HPDE6-E6E7 (cell line): Measurements from ENCODE around the gene SCYL1.
"Not testable (repeated sequence)": the region's sequence is repeated elsewhere in the genome, so short reads cannot be mapped to it uniquely, and the experiment has no call there.

ENCODE experiments used
- DNase-seq: peaks from one replicate; pipeline ENCODE4 v3.0.0; 2011; ENCODE audit warnings: missing footprints; ENCODE audit errors: extremely low spot score

Gene SCYL1

GRCh38 chr11:65553301-65554001 is 28.6 kb downstream of the SCYL1 start:
- DNase-seq = no peak

DNA sequence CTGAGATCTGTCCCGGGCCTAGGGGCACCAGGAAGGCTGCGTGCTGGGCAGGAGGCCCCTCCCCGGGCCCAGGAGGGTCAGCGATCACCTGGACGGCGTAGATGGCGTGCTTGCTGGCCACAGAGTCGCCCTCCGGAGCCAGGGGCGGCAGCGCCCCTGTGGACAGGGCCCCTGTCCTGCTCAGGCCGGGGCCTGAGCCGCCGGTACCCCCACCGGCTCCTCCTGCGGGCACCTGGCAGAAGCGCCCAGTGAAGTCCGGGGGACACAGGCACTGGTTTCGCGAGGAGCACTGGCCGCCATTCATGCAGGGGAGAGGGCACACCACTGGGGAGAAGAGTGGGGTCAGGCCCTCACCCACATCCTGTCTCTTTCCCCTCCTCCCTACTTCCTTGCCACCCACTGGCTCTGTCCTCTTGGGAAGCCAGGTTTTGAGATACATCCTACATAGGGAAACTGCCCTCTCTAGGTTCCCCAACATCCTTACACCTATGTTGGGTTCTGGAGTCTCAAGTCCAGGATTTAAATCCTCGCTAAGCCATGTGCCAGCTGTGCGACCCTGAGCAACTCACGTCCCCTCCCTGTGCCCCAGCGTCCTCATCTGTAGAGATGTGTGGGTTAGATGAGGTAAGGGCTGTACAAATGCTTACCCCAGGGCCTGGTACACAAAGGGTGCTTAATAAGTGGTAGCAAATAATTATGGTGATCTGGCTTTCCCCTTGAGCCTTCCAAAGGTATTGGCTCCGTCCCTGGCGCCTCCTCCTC is 29.4 kb downstream of the SCYL1 start:
- DNase-seq = no peak

DNA sequence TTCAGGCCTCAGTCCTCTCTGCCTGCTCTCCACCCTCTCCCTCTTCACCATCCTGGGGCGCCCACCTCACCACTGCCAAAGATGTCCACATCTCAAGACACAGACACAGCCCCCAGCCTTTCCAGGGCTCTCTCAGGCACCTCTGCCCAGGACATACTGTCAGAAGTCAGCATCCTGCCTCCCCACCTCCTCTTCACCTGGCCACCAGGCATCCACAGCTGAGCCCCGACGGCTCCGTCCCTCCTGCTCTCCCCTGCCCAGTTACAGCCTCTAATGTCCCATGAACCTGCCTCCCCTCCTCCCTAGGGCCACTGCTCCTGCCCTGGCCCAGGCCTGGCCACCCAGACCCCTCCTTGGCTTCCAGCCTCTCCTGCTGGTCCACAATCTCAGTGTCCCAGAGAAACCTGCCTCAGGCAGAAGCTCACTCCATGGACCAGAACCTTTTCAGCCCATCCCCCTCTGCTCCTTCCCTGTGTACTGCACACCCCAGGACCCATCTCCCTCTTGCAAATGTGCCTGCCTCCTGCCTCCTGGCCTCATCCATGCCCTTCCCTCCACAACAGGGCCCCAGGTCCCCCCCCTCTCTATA is 30.1 kb downstream of the SCYL1 start:
- DNase-seq = no peak

DNA sequence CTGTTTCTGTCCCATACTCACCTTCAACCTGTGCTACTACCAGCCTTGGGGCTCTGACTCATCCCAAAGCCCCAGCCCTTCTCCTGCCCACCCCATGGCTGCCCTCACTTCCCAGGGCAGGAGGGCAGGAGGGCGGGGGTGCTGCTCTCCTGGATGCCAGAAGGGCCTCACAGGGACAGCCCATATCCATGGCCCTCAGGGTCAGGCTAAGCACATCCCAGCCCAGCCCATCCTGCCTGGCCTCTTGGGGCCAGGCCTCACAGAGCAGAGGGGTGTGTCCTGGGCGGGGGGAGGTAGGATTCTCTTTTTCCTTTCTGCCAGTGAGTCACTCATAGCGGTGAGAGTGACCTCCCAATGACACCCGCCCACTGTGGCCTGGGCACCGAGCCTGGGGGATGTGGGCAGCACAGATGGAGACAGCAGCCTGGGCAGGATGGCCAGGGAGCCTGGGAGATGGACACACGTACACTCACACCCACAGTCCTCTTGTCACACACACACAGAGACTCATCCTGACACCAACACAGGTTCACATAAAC is 30.9 kb downstream of the SCYL1 start:
- DNase-seq = no peak

DNA sequence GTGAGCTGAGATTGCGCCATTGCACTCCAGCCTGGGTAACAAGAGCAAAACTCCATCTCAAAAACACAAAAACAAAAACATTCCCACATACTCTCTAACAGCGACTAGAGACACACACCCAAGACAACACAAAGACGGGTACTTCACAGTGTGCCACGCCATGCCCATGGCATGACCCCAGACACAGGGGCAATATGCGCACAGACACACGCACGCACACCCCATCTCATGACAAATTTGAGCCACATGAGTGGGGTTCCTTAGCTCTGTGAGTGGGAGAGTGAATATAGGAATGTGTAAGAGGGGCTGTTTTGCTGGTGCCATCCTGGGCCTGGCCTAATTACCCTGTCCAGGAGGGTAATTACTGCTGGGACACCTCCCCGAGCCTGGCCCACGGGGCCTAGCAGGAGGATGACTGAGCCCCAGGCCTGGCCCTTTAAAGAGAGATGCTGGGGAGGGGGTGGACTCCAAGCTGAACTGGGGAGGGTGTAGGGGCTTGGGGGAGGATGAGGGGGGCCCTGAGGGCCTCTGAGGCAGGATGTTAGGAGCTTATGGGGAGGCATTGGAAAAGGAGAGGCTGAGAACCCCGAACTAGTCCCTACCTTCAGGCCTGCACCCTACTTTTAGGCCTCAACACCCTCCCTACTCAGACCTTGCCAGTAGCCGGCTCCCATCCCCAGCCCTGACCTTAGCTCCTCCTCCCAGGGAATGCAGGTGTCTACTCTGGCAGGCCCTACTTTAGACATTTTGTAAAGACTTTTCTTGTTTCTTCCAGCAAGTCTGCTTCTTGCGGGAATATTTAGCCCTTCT is 31.8 kb downstream of the SCYL1 start:
- DNase-seq = no peak

DNA sequence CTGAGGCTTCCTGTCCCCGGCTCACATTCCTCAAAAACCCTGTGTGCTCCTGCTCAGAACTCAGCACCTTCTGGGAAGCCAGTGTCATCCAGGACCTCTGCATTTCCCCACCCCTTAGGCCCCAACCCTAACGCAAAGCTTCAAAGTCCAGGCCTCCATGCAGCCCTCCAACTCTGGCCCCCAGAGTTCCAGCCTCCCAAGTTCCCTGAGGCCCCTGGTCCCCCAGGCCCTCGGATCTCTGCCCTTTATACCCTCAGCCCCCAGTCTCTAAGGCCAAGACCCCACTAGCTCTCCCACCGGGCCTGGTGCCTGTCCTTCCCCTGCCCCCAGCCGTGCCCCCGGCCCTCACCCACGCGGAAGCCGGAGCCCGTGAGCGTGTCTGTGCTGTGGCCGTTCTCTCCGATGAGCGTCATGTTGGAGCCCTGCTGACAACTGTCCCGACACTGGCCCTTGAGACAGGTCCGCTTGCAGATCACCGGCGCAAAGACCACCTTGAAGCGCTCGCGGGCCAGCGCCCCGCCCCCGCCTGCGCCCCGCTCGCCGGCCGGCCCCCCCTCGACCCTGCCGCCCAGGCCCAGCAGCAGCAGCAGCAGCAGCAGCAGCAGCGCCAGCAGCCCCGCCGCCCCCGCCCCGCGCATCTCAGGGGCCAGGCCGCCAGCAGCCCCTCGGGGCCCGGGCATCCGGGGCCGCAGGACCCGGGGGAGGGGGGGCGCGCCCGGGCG is 32.6 kb downstream of the SCYL1 start:
- no peak for DNase-seq

GRCh38 chr11:65558002-65558929 is 33.4 kb downstream of the SCYL1 start, which contains the start of gene LTBP3:
LTBP3 (minus strand) TSS chr11:65558359; CDS start chr11:65557959, 400 bp downstream.
- DNase-seq = no peak

DNA sequence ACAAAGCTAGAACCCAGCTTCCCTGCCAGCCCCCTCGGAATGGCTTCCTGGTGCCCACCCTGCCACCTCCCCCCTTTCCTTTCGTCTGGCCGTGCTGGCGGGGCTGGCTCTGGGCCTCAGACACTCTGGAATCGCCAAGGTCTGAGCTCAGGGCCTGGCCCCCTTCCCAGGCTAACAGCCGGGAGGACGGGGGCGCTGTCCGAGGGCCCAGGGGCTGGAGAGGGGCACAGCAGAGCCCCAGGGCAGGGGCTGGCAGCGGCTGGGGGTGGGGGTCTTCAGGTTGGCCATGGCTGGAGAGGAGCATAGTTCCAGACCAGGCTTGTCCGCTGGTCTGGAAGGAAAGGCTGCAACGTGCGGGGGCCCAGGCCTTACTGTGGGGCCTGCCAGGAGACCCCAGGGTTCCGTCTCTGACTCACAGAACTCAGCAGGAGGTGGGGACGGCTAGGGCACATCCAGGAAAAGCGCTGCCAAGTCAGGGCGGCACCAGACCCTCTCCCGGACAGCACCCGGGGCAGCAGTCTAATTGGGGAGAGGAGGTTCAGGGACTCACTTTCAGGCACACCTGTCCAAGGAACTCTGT is 34.1 kb downstream of the SCYL1 start:
- DNase-seq = no peak

DNA sequence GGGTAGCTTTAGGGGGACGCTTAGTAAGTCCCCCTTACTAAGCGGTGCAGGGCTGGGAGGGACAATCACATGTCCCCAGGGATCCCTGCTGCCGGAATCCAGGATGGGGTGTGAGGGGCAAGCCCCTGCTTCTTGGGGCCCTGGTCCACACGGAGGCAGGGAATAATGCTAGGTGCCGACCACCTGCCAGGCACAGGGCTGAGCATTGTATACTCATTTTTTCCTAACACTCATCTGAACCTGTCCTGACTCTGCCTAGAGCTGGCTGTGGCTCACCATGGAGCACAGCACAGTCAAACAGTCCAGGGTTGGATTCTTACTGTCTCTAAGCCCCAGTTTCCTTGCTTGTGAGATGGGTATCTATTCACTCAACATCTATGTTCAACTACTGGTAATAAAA is 34.7 kb downstream of the SCYL1 start:
- no peak for DNase-seq

GRCh38 chr11:65559951-65560537 is 35.2 kb downstream of the SCYL1 start:
- no peak for DNase-seq

DNA sequence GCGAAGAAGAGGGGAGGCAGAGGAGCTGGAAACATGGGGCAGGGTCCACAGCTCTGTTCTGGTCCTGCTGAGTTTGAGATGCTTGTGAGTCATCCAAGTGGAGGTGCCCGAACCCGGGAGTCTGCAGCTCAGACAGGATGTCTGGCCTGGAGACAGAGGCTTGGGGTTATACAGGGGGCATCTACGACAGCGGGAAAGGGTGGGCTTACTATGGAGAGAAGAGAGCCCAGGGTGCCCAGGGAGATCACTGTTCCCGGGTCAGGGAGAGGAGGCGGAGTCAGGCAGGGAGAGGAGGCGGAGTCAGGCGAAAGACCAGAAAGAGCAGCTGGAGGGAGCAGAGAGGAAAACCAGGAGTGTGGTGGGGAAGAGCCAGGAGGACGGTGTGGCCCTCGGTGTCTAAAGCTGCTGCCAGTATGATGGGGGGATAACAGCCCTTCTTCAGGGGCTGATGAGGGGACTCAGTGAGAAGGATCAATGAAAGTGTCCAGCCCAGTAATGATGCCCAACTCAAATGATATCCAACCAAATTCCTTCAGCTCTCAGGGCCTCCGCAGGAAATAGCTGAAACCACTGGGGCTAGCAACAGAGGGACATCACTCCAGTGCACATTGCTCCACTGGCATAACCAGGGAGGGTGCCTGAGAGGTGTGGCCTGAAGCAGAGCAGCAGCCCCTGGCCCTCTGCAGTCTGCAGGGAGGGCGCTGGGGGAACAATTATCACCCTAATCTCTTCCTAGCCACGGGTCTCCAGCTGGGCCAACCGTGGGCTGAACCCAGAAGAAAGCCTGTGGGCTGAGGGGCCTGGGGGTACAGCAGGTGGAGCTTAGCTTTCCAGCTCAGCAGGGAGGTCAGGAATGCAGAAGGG is 35.9 kb downstream of the SCYL1 start:
- no peak for DNase-seq

GRCh38 chr11:65562020-65562419 is 37.1 kb downstream of the SCYL1 start:
- DNase-seq = no peak

- no peak for DNase-seq
Measured at GRCh38 chr11:65562788-65563187, 37.9 kb downstream of the SCYL1 start.

DNA sequence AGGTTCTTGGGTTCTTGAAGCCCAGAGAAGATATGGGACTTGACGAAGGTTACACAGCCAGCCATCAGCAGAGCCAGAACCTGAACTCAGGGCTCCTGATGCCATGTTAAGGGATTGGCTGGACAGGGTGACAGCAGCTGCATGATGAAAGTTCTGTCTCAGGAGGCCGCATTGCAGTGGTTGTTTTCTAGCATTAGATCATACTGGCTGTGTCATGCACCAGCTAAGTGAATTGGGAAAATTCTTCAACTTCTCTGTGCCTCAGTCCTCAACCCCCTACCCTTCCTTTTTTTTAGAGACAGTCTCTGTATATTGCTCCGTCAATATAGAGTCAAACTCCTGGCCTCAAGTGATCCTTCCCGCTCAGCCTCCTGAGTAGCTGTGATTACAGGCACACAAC is 38.7 kb downstream of the SCYL1 start:
- DNase-seq = no peak

GRCh38 chr11:65564879-65565559 is 40.1 kb downstream of the SCYL1 start:
- not testable (repeated sequence) for DNase-seq

DNA sequence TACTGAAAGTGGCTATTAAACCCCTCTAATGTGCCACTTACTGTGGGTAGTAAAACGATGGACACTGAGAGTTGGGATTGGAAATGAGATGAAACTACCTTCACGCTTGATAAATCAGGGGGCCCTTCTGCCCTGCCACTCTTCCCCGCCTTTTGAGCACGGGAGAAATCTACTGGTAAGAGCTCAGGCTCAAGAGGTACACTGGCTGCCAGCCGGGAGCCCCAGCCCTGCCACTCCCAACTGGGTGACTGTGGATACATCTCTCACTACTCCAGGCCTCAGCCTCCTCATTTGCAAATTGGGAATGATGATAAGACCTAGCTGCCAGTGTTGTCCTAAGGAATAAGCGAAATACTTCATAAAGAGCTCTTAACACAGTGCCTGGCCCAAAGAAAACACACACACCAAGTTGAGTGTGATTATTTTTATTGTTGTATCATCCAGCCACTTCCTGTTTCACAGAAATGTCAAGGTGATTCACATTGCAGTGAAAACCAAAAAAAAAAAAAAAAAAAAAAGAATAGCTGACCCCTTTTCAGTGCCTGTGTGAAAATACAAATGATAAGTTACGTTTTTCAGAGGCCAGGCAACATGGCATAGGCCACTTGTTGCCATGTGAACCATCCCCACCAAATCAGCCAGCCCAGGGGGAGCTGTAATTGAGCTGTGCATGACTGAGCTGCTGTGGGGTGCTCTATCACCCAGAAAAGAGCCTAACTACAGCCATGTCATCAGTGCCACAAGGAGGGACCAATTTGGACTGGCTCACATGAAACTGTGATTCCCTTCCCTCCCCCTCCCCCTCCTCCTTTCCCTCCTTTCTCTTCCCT is 41.0 kb downstream of the SCYL1 start:
- DNase-seq = no peak
